GM19025 (cell line): ENCODE results near the gene CEP104.

Experiments used
- ATAC-seq: cut with Tn5 transposase; IDR thresholded peaks from one replicate; pipeline ENCODE4 v1.9.1; 2021; ENCODE audit warnings: mild to moderate bottlenecking, low read depth, moderate library complexity; ENCODE audit not compliant: unreplicated experiment

Gene CEP104

DNA sequence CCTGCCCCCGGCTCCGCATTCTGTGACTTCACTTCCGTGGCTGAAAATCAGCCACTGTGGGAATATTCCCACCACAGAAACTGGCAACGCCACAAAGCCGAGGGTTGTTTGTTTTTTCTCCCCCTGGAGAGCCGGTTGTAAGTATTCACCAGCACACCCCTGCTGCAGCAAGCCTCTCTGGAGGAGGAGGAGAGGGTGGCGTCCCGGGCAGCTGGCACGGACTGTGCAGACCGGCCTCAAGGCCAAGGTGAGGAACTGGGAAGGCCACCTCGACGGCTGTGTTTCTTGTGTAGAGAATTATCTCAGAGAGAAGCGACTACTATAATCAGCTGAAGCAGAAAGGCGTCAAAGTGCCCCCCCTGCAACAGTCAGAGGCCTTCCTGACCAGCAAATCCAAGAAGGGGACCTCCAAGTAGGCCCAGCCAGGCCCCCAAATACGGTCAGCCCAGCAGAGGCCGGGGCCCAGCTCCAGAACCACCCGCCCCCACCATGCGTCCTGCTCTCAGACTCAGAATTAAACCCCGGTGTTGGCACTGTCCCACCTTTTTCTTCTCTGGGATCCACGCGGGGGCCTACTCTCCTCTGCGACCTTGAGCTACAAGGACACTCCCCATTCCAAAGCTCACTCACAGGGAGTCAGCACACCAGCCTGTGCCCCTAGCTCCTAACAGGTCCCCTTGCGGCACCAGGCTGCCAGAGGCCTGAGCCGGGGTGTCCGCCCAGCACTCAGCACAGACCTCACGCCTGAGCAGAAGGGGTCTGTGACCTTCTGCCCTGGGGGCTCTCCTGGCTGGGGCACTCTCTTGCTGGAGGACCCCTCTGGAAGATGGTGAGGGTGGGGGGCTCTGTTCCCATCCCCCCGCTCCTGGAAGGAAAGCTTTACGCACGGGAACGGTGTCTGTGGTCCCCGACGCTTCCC, 85.6 kb downstream of the CEP104 start:
- no peak for ATAC-seq

DNA sequence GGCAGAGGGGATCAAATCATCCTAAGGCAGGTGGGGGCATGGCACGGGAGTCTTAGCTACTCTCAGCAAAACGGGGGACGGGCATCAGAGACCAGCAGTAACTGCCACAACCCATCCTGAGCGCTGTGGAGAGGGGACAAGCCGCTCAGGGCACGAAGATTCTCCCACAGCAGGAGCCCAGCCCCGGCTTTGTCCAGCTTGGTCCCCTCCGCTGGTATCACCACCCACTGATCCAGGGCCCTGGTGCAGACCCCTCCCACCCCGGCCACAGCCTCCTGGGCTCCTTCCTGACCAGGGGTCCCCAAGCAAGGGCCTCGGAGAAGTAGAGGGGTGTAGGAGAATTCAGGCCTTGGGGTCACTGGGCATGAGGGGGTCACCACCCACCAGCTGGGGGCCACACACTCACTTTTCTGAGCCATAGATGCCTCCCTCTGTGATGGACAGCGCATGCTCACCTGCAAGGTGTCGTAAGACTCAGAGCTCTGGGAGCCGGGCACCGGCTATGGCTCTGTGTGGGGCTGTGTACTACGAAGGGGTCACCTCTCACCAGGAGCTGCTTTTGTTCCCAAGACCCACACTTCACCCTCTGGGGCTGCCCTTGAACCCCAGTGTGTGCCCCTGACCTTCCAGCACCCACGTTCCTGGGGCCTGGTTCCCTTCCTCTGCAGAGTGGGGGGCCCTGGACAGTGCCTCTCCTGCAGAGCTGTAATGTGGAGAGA, 86.8 kb downstream of the CEP104 start:
- no peak for ATAC-seq

DNA sequence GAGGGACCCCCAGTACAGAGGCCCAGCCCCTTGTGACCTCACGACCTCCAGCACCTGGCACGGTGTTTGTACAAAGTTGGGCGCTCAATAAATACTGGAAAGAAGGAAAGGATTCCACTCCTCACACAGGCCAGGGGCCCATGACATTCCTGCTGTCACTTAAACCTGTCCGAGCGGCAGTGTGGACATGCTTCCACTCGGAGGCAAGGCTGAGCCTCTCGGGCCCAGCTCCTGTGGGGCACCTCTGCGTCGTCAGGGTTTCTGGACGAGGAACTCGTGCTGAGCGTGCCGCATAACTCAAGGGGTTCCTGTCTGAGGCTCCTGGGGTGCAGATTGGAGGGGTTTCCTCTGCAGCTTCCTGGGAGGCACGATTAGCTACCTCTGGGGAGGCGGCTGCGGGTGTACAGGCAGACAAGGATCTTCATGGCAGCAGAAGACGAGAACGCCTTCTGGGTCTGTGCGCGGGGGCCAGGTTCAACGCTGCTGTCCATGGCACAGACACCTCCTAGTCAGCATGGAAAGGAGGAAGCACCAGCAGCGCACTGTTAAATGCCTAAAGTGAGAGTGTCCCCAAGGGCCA, 88.1 kb downstream of the CEP104 start:
- no peak for ATAC-seq

DNA sequence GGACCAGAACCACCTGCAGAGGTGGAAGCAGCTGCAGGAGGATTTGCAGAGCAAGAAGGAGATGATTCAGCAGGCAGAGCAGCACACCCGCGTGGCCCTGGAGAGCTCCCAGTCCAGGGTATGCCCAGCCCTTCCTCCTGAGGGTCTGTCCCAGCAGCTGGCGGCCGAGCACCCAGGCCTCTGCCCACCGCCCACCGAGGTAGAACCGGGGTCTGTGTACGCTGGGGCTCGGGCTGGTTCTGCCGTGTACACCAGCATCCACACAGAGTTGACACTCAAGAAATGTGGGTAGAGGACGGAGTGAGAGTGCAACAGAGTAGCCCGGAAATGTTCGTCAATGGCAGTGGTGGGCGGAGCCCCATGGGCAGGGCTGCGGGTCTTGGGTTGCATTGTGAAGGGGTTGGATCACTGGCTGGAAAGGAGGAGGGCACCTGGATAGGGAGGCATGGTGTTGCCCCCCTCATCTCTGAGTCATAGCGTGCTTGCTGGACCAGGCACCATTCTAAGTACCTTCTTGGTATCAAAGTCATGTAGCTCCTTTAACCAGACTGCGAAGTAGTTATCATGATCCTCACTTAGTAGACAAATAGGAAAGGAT, 89.6 kb downstream of the CEP104 start:
- ATAC-seq = no peak

DNA sequence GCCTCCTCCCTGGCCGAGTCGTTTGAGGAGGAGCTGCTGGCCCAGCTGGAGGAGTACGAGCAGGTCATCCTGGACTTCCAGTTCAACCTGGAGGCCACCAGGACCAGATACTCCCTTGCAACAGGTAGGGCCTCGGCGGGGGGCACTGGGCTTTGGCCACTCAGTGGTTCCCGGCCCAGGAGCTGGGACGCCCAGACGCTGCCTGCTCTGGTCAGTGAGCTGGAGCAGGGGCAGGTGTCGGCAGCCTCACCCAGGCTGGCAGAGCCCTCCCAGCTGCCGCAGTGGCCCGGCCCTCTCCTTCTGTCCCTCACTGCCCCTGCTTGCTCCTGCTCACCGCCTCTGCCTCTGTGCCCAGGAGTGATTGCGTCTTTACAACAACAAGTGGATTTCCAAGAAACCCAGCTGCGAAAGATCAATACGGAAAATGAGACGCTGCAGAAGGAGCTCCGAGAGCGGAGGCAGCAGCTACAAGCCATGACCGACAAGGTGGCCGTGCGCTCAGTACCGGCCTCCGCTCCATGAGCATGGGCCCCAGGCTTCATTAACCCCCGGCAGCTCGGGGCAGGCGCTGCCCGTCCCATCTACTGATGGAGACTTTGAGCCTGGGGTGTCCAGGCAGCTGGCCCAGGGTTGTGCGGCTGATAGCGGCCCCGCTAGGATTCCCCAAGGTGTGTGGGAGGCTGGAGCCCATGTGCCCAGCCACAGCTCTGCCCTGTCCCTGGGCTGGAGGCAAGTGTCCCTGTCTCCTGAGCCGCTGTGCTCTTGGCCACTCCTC, 93.5 kb downstream of the CEP104 start:
- ATAC-seq = no peak

DNA sequence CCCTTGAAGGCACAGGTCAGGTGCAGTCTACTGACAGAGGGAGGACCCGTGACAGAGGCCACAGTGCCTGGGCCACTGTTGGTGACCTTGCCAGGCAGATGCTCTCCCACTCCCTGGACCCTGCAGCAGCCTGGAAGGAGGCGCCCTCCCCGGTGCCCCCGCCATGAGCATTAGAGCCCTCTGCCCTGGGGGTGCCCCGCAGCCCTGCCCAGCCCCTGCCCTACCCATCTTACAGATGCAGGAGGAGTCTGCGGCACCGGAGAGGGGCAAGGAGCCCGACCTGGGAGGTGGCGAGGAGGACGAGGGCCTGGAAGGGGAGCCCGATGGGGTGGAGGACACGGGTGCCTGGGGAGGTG, 94.2 kb downstream of the CEP104 start:
- no peak for ATAC-seq

DNA sequence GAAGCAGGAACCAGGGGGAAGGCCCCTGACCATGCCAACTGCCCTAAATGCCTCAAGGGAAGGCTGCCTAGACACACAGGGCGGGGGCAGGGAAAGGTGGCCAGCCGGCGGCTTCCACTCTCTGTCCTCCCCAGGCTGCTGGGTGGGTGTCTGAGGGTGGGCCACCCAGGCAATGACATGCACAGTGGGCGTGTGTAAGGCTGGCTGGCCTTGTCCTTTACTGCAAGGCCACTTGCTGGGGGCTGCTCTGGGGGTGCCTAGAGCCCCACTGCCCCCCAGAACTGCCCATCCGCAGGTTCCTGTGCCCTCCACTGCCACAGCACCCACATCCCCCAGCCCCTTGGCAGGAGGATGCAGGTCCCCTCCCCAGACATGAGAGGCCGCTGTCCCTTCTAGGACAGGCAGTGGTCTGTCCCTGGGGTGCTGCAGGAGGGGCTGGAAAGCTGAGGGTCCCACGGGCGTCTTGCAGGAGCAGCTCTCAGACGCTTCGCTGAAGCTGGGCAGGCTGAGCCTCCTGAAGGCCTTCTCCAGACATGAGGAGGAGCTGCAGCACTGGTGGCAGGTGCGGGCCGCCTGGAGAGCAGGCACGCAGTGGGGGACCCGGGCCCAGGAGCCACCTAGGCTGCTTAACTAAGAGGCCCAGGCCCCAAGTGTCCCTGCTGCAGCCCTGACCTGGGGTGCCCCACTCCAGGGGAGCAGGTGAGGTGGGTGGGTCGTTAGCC, 94.7 kb downstream of the CEP104 start:
- no peak for ATAC-seq
